GM18502 (cell line): ENCODE measurements around the gene OR2C1.

Source experiments
- ATAC-seq: cut with Tn5 transposase; IDR thresholded peaks from one replicate; pipeline ENCODE4 v1.9.1; 2021; ENCODE audit warnings: mild to moderate bottlenecking; ENCODE audit not compliant: unreplicated experiment, poor library complexity

Gene OR2C1

DNA sequence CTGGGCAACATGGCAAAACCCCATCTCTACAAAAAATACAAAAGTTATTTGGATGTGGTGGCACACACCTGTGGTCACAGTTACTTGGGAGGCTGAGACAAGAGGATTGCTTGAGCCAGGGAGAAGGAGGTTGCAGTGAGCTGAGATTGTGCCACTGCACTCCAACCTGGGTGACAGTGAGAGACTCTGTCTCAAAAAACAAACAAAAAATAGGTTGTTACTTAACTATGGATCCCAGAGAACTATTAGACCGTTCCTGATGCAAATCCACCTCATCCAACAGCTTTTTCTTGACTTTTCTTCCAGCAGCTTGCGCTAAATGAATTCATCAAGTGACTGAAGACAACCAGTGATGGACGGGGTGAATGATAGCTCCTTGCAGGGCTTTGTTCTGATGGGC is at the start of gene OR2C1:
TSS of gene OR2C1 (plus strand) at position 301 of the 400 bp plus-strand sequence. CDS start at position 353, 52 bp downstream.
- ATAC-seq = no peak

DNA sequence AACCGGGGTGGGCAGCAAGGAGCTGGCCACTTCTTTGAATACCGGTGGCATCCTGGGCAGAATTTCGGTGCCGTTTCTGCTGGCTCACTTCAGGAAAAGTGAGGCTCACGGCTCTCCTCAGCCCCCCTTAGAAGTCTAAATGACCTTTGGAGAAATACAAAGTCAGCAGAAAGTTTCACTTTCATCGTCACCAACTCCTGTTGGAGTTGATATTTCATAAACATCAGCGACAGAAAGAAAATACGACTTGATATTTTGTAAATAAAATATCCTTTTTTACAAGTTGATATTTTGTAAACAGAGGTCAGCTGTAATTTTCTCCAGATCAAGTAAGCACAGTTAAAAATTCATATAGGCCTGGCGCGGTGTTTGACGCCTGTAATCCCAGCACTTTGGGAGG is 49.6 kb upstream of the OR2C1 start:
- no peak for ATAC-seq

DNA sequence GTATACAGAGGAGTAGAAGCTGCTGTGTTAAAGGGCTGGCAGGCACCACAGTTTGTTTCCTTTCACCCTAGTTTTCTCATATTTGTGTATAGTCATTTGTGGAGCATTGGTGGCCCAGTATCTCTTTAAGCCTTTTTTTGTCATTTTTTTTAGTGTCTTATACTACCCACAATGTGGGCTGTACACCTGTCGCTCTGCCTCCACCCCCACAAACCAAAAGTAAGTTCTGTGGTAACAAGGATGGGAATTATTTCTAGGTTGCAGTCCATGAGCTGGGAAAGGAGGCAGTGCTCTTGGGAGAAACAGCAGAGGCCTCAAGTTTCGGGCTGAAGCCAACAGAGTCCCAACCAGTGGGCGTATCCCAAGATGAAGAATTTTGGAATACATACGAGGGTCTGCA is 44.2 kb upstream of the OR2C1 start:
- ATAC-seq = no peak

DNA sequence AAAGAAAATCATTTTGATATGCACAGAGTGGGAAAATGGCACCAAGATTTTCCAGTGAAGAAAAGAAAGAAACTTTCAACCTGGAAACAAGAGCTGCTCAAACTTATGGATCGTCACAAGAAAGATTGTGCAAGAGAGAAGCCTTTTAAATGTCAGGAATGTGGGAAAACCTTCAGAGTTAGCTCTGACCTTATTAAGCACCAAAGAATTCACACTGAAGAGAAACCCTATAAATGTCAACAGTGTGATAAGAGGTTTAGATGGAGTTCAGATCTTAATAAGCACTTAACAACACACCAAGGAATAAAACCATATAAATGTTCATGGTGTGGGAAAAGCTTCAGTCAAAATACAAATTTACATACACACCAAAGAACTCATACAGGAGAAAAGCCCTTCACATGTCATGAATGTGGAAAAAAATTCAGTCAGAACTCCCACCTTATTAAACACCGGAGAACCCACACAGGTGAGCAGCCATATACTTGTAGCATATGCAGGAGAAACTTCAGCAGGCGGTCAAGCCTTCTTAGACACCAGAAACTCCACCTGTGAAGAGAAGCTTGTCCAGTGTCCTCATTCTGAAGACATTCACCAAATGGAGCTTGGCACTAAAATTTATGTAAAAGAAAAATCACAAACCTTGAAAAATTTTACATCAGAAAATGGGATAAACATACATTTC is 38.2 kb upstream of the OR2C1 start:
- ATAC-seq = no peak

DNA sequence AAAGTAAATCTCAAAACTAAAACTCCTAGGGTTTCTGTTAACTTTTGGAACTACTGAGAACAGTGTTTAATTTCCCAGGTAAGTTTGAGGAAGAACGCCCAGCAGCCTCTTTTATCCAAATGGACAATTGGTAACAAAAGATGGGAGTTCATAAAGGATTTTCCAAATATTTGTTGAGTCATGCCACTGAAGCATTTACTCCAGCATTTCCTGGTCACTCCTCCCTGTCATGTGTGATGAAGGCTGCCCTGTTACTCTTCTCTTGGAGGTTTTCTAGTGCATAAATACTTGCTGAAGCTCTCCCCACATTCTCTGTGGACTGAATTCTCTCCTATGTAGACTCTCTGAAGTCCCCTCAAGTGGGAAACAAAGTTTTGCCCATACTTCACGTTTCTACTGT is 33.9 kb upstream of the OR2C1 start:
- no peak for ATAC-seq

DNA sequence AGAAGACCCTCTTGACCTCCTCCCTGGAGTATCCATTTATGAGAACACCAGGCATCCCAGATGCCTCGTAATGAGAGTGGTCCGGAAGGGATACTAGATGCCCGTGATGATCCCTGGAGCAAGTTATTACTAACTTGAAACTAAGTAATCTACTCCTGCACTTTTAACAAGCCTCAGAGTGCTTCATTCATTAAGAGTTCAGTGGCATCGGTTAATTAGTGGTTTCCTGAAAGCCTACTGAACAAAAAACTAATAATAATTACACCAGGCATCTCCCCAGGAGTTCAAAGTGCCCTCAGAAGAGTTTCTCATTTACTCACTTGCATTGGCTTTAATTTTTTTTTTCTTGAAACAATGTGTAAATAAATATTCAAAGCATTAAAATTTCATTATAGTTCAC is 28.2 kb upstream of the OR2C1 start:
- no peak for ATAC-seq

DNA sequence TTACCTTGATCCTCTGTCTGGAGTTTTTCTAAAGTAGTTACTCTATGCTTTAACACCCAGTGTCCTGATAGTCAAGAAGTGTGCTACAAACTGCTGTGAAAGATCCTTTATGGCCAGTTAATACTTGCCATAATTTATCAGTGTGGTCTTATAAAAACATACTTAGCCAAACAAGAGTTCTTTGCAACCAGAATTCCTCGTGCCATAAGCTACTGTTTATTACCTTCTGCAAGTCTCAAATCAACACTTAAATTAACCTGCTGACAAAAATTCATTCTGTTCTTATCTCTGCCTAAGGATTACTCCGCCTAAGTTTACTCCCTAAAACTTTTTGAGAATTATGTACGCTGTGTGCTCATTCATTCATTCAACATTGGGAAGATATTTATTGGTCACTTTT is 27.6 kb upstream of the OR2C1 start:
- no peak for ATAC-seq

DNA sequence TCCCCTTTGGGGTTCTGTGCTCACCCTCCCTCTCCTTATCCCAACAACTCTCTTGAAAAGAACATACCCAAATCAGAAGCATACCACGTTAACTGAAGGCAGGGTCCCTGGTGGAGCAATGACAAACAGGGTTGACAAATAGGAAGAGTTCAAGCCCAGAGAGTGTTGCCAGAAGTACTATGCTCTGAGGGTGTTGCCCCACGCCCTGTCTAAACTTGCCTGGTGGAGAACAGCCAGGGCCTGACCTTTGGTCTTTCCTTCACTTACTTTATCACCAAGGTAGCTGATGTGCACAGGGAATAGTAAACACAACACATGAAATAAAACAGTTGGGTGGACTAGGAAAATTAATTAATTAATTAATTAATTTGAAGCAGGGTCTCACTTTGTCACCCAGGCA is 27.0 kb upstream of the OR2C1 start:
- ATAC-seq = no peak

DNA sequence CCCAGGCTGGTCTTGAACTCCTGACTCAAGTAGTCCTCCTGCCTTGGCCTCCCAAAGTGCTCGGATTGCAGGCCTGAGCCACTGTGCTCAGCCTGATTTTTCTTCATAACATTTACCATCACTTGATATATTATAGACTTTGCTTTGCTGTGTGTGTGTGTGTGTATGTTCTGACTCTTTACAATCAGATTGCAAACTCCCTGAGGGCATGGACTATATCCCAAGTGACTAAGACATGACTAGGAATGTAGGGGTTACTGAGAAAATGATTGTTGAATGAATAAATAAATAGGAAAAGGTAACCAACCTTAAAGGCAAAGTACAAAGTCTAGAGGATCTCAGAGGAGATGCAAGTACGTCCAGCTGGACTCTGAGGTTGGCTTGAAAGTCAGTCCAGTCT is 9.6 kb upstream of the OR2C1 start:
- no peak for ATAC-seq

DNA sequence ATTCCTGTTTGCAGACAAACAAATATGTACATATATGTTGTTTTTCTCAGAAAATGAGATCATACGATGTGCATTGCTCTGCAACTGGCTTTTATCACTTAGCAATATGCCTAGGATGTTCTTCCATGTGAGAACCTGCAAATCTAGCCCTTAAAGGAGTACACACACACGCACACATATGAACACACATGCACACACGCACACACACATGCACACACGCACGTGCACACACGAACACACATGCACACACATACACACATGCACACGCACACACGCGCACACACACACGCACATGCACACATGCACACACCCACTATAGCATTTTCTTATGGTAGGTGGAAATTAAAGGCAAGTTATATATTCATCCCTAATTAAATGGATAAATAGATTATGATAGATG is 8.1 kb upstream of the OR2C1 start:
- ATAC-seq = no peak

DNA sequence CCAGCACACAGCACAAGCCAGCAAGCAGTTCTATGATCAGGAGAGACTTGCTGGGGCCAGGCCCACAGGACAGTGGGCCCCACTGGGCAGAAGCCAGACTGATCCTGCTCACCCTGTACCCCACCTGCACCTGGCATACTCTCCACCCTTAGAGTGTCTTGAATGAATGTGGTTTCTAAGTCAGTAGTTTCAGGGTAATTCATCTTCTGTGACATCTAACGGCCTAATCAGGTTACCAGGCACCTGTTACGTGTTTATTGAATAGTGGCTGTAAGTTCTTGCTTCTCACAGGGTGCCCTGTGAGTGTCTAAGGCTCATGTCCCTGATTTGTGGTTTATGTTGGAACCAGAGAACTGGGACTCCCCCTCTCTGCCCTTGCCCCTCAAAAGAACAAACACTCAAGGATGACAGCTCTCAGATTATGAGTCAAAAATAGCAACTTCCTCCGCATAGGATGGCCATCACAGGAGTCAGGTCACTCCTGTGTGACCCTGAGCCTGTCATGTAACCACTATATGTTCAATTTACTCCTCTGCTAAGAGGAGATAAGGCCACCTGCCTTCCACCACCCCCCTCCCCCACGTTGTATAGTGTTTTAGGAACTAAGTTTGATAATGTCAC is 7.0 kb upstream of the OR2C1 start:
- no peak for ATAC-seq

DNA sequence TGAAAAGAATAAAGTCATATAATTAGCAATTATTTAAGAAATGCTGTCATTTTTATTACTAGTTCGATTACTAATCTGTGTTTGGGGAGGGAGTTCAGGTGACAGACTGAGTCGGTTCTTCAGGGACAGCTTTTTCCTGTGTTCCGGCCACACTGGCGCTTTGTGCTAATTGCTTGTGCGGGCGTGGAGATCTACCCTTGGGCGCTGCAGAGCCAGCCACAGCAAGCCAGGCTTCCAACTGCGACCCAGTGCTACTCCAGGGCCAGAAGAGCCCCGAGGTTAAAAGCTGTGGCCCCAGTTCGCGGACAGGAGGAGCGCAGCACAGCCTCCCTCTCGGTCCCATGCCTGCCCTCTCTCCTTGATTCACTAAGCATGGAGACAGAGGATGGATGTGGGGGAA is 6.5 kb upstream of the OR2C1 start:
- ATAC-seq = no peak

DNA sequence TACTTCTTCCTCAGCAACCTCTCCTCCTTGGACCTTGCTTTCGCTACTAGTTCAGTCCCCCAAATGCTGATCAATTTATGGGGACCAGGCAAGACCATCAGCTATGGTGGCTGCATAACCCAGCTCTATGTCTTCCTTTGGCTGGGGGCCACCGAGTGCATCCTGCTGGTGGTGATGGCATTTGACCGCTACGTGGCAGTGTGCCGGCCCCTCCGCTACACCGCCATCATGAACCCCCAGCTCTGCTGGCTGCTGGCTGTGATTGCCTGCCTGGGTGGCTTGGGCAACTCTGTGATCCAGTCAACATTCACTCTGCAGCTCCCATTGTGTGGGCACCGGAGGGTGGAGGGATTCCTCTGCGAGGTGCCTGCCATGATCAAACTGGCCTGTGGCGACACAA is 429 bp downstream of the OR2C1 start:
- ATAC-seq = no peak

DNA sequence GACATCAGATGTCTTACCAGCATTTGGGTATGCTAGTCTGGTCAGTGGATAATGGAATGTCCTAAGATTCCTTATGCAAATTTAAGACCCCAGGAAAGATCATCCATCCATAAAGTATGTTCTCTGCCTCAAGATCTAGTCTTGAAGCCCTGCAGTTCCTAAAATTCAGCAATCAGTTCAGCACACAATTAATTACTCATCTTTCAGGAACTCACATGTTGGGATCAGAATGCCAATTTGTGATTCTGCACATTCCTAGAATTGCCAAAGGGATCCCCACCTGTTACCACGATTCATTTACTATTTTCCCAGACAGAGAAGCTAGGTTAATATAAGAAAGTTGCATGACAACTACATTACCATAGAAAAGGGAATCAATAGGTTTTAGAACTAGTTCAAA is 3.2 kb downstream of the OR2C1 start:
- no peak for ATAC-seq

DNA sequence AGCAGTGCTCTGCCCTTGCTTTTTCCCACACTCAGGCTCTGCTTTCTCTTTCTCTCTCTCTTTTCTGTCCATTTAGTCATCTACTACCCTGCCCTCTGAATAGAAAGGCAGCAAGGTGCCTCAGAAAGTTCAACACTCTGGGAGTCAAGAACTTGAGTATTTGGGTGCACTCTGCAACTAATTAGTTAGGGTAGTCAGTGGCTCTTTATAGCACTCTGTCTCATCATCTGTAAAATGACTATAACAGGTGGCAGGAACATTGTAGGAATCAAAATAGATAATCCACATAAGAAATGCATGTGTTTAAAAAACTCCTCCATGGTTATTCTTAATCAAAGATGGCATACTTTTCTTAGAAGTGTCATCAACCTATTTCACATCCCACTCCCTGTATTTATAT is 7.2 kb downstream of the OR2C1 start:
- no peak for ATAC-seq

DNA sequence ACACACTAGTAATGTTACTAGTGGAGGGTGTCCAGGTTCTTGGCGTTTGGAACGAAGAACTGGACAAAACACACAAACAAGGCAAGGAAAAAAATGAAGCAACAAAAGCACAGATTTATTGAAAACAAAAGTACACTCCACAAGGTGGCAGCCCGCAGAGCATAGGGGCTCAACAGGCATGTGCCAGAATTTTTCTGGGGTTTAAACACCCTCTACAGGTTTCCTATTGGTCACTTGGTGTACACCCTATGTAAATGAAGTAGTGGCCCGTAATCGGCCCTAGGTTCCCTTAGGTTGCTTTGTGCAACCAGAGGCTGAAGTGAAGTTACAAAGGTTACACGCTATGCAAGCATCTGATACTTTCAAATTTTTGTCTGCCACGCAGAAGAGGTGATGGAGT is 8.1 kb downstream of the OR2C1 start:
- no peak for ATAC-seq

DNA sequence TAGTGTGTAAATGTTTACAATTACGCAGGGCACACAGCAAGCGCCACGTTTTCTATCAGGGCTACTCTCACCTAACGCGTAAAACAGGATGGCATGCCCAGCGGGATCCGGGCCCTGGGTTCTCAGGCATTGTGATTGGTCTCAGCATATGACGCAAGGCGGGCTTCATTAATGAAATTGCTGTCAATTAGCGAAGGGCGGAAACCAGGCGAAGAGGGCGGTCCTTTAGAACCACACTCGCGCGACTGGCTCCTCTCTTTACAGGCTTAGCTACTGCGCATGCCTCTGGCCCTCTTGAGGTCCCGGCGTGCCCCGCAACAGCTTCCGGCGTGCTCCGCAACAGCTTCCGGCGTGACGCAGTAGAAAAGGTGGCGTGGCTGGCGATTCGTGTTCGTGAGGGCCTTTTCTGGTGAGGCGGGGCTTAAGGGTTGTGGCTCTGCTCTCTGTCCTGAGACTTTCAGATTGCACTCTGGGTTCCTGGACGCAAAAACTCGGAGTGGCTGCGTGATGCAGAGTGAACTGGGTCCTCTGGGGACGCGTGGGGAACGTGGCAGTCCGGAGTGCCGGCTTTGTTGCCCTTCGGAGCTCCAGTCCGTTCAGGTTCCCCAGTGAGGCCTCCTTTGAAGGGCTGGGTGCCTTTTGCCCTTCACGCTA is 9.2 kb downstream of the OR2C1 start:
- ATAC-seq = peak; percentile 65

DNA sequence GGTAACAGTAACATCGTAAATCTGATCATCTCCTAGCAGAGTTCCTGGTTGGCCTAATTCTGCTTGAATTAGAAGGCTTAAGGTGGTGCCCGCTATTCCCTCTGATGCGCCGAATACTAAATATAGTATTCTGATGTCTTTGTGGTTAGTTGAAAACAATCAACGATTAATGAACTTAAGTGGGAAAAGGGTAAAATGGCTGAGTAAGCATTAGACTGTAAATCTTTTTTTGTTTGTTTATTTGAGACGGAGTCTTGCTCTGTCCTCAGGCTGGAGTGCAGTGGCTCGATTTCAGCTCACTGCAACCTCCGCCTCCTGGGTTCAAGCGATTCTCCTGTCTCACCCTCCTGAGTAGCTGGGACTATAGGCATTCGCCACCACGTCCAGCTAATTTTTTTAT is 13.4 kb downstream of the OR2C1 start:
- ATAC-seq = no peak

DNA sequence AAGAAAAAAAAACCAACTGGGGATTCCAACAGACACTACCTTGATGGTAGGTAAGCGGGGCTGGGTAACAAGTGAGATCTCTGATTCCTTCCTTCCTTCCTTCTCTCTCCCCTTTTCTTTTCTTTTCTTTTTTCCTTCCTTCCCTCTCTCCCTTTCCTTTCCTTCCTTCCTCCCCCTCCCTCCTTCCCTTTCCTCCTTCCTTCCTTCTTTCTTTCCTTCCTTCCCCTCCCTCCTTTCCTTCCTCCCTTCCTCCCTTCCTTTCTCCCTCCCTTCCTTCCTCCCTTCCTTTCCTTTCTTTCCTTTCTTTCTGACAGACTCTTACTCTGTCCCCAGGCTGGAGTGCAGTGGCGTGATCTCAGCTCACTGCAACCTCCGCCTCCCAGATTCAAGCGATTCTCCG is 20.0 kb downstream of the OR2C1 start:
- no peak for ATAC-seq

DNA sequence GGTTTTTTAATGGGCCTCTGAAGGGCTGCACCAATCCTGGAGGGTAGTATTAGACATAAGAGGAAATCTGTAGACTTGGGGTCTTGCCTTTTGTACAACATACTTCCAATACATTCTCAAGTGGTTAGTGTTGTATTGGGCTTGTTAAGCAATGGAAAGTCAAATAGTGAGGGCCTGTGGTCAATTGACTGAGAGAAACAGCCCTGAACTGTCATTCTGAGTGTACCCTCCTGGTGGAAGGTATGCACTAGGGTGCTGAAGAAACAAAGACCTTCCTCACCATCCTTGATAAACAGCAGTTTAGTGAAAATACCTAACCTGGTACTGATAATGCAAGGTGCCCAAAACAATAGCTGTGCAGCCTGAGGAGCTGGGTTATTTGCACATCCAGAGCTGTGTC is 22.2 kb downstream of the OR2C1 start:
- ATAC-seq = no peak

DNA sequence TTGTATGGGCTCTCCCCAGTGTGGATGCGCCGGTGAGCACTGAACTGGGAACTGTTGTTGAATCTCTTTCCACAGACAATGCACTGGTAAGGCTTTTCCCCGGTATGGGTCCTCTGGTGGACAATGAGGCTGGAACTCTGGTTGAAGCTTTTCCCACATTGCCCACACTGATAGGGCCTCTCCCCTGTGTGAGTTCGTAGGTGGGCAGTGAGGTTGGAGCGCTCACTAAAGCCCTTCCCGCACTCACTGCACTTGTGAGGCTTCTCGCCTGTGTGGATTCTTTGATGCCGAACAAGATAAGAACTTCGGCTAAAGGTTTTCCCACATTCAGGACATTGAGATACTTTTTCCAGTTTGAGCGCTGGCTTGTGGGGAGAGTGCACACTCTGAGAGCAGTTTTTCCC is 27.4 kb downstream of the OR2C1 start:
- ATAC-seq = no peak

DNA sequence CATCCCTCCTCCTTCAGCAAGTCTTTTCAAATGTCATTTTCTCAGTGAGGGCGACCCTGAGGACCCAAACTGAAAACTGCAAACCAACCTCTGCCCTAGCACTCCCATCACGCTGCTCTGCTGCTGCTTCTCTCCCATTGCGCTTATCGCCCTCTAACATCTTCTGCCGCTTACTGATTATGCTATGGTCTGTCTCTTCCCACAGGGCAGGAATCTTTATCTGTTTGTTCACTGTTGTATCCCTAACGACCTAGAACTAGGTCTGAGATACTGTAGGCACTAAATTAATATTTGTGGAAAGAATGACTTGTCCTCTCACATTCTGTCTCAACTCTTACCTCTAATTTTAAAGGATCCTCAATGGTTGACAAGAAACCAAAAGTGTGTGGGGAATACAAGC is 32.6 kb downstream of the OR2C1 start:
- no peak for ATAC-seq
